ENCODE data around the gene HSD3B2.

HSD3B2 gene

DNA sequence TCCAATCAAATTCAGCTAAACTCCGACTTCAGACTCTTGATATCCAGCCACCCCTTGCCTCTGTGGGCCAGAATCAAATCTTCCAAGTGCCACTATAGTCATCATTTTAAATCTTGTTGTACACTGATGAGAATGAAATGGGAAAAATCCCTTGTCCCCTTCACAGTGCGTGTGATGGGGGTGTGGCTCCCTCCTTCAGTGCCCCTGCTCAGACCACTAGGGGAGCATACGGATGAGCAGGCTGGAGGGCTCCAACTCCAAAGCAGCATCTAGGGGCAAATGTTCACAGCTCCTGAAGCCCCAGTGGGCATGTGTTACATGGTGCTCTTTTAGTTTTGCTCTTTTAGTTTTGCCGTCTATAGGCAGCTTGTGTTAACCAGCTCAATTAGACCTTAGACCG lies 56.6 kb downstream of the HSD3B2 start:
- TF ChIP-seq, protein P1, sequence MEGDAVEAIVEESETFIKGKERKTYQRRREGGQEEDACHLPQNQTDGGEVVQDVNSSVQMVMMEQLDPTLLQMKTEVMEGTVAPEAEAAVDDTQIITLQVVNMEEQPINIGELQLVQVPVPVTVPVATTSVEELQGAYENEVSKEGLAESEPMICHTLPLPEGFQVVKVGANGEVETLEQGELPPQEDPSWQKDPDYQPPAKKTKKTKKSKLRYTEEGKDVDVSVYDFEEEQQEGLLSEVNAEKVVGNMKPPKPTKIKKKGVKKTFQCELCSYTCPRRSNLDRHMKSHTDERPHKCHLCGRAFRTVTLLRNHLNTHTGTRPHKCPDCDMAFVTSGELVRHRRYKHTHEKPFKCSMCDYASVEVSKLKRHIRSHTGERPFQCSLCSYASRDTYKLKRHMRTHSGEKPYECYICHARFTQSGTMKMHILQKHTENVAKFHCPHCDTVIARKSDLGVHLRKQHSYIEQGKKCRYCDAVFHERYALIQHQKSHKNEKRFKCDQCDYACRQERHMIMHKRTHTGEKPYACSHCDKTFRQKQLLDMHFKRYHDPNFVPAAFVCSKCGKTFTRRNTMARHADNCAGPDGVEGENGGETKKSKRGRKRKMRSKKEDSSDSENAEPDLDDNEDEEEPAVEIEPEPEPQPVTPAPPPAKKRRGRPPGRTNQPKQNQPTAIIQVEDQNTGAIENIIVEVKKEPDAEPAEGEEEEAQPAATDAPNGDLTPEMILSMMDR (IDR thresholded peaks at IDR 0.05; ENCODE audit: control insufficient read depth, extremely low read depth, insufficient read depth), result no peak
- no peak for DNase-seq (ENCODE audit: low read depth)

GRCh38 chr1:119472080-119472818 lies 57.3 kb downstream of the HSD3B2 start:
- H3K4me3 ChIP-seq (ENCODE audit: low read depth, low read length), result no peak overlapping the region
- TF ChIP-seq, protein P1 (IDR thresholded peaks at IDR 0.05; ENCODE audit: control insufficient read depth, extremely low read depth, insufficient read depth), result no peak
- no peak for DNase-seq (ENCODE audit: low read depth)

More for the DNA sequence above, 56.6 kb downstream of the HSD3B2 start:
- no peak overlapping the region for H3K4me3 ChIP-seq (ENCODE audit: low read depth, low read length)

Data from LNCaP clone FGC (cell line).